ENCODE measurements around the gene SELE.

- TF ChIP-seq GATA2 (IDR thresholded peaks at IDR 0.05; ENCODE audit: low read depth, low read length) (no peak), GATA3 (IDR thresholded peaks at IDR 0.05; ENCODE audit: low read depth, low read length) (no peak)
Measured at GRCh38 chr1:169694304-169695075, 39.4 kb downstream of the SELE start.

Measured in SH-SY5Y (cell line).